Fibroblast of mammary gland (primary cell): Measurements from ENCODE around the gene HMG20A.

ENCODE experiments used
- DNase-seq: peaks from one replicate; pipeline ENCODE4 v3.0.0-alpha.2; 2010; ENCODE audit warnings: low read depth
- H3K4me3 ChIP-seq: 2 replicates; pipeline ENCODE4 v1.5.1; 2011; ENCODE audit warnings: low read depth, mild to moderate bottlenecking, low read length, moderate library complexity; ENCODE audit not compliant: control insufficient read depth
- TF ChIP-seq, protein P1 (sequence below): conservative IDR thresholded peaks from 2 replicates; pipeline ENCODE4 v1.5.1; 2011; ENCODE audit warnings: low read depth, low read length, inconsistent platforms; ENCODE audit not compliant: control insufficient read depth, insufficient read depth

HMG20A gene

DNA sequence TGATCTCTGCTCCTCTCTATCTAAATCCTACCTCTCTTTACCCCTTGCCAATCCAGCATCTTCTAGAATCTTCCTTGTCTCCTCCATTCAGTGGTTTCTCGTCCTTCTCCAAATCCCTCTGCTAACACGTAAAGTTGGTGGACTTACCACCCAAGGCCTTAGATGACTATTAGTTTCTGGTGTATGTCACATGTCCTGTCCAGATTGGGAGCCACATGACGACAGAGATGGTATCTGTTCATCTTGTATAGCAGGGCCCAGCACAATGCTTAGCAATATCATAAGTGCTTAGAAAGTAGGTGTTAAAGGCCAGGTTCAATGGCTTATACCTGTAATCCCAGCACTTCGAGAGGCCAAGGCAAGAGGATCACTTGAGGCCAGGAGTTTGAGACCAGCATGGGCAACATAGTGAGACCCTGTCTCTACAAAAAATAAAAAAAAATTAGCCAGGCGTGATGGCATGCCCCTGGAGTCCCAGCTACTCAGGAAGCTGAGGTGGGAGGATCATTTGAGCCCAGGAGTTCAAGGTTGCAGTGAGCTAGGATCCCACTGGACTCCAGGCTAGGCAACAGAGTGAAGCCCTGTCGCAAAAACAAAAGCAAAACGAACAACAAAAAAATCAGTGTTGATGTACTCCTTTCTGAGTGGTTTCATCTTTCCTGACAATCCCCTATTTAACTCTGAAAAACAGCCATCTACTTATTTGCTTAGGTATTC, 81.8 kb downstream of the HMG20A start:
- no peak for DNase-seq
- no peak overlapping the region for H3K4me3 ChIP-seq
- TF ChIP-seq, protein P1, sequence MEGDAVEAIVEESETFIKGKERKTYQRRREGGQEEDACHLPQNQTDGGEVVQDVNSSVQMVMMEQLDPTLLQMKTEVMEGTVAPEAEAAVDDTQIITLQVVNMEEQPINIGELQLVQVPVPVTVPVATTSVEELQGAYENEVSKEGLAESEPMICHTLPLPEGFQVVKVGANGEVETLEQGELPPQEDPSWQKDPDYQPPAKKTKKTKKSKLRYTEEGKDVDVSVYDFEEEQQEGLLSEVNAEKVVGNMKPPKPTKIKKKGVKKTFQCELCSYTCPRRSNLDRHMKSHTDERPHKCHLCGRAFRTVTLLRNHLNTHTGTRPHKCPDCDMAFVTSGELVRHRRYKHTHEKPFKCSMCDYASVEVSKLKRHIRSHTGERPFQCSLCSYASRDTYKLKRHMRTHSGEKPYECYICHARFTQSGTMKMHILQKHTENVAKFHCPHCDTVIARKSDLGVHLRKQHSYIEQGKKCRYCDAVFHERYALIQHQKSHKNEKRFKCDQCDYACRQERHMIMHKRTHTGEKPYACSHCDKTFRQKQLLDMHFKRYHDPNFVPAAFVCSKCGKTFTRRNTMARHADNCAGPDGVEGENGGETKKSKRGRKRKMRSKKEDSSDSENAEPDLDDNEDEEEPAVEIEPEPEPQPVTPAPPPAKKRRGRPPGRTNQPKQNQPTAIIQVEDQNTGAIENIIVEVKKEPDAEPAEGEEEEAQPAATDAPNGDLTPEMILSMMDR, result no peak

DNA sequence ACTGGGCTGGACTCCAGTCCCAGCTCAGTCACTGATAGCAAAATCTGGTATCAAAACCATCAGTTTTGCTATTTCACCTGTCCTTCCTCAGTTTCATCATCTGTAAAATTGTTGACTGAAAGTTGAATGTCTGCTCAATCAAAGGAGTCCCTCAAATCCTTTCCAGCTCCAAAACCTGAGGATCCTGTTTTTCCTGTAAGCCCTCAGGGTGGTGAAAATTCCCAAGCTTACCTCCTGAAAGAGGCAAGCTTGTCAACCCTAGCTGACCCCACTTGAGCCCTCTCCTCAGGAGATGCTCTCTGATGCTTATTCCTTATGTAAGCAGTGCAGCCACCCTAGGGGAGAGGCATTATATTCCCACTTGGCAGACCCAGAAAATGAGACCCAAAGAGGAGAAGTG, 82.6 kb downstream of the HMG20A start:
- TF ChIP-seq, protein P1, result no peak
- DNase-seq, result no peak
- no peak overlapping the region for H3K4me3 ChIP-seq

DNA sequence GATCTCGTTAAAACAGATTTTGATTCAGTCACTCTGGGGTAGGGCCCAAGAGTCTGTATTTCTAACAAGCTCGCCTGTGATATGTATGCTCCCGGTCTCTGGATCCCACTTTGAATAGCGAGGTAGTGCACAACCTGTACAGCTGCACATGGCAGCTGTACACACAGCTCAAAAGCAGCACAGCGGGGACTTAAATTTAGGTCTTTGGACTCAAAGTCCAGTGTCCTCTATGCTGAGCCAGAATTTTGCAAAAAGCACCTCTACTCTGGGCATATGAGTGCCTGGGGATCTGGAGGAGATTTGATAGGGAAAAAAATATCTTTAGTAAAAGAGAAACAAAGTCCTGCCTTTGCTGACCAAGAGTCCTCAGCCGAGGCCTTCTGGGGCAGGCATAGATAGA, 83.1 kb downstream of the HMG20A start:
- H3K4me3 ChIP-seq, result no peak overlapping the region
- DNase-seq, result no peak
- TF ChIP-seq, protein P1, result no peak

DNA sequence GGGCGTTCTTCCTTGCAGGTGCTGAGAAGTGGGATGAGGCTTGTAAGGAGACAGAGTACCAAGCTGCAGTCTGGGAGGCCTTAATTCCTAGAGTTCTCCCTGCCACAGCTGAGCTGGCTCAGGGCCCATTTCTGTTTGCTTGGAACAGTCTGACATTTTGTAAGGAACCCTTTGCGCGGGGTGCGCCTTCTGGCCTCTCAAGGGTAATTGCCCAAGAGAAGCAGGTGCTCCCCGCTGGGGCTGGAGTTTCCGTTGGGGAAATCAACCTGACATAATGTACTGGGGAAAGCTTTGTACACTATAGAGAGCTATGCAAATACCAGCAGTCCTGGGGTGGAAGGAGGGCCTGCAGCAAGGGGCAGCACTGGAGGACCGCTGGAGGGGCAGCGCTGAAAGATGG, 83.6 kb downstream of the HMG20A start:
- DNase-seq, result no peak
- TF ChIP-seq, protein P1, result no peak
- H3K4me3 ChIP-seq, result no peak overlapping the region

DNA sequence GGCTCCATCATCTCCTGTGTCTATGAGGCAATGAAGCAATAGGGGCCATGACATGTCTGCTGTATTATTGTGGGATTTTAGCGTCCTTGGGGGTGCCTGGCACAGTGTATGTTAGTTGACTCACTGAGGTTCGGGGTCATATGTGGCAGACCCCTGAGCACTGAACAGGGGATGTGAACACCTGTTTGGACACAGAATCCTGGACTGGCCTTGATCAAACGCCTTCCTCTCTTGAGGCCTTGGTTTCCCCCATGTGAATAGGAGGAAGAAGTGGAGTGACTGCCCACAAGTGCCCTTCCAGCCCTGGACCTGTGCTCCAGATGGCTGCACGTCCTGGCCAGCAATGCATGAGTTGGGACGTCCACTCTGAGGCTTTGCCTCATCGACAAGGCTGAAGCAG, 84.2 kb downstream of the HMG20A start:
- no peak overlapping the region for H3K4me3 ChIP-seq
- no peak for DNase-seq
- TF ChIP-seq, protein P1, result no peak

DNA sequence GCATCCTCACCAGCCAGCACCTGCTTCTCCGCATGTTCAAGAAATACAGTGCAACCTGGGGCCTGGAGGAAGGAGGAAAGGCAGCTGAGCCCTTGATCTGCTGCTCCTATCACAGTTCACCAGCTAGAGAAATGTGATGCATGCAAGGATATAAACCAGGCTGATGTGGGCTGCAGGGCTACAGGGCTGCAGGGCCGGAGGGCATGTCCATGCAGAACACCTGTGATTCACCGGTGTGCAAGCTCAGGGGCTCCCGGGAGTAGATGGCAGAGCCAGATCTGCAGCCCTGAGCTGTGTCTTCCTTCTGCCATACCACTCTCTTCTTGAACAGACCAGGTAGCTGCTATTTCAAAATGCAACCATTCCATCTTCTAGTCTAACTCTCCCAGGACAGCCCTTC, 84.9 kb downstream of the HMG20A start:
- H3K4me3 ChIP-seq, result no peak overlapping the region
- no peak for DNase-seq
- TF ChIP-seq, protein P1, result no peak
